GM19035 (cell line): ENCODE data around the gene BAMBI.

Source experiments
- ATAC-seq: cut with Tn5 transposase; IDR thresholded peaks from one replicate; pipeline ENCODE4 v1.9.1; 2021; ENCODE audit not compliant: unreplicated experiment

BAMBI gene

GRCh38 chr10:28674782-28675181, 2.5 kb upstream of the BAMBI start:
- ATAC-seq = no peak

GRCh38 chr10:28676326-28676967, 874 bp upstream of the BAMBI start:
- no peak for ATAC-seq

GRCh38 chr10:28677888-28678686, 766 bp downstream of the BAMBI start:
- ATAC-seq = peak; percentile 5

- ATAC-seq = no peak
These were observed 1.6 kb downstream of the BAMBI start for GRCh38 chr10:28678687-28679457.

GRCh38 chr10:28679581-28680357, 2.4 kb downstream of the BAMBI start:
- ATAC-seq = no peak

GRCh38 chr10:28680358-28680752, 3.0 kb downstream of the BAMBI start:
- no peak for ATAC-seq

- ATAC-seq = no peak
These were observed 4.0 kb downstream of the BAMBI start for GRCh38 chr10:28681291-28681763.

GRCh38 chr10:28681928-28682750, 4.8 kb downstream of the BAMBI start:
- no peak for ATAC-seq

GRCh38 chr10:28684157-28684985, 7.0 kb downstream of the BAMBI start:
- no peak for ATAC-seq

GRCh38 chr10:28684986-28685580, 7.8 kb downstream of the BAMBI start:
- no peak for ATAC-seq

- no peak for ATAC-seq
These were observed 8.4 kb downstream of the BAMBI start for GRCh38 chr10:28685717-28686116.

- no peak for ATAC-seq
These were observed 9.7 kb downstream of the BAMBI start for GRCh38 chr10:28686835-28687682.

- ATAC-seq = no peak
These were observed 10.3 kb downstream of the BAMBI start for GRCh38 chr10:28687683-28688001.

GRCh38 chr10:28690545-28690944, 13.2 kb downstream of the BAMBI start:
- no peak for ATAC-seq

- no peak for ATAC-seq
These were observed 13.9 kb downstream of the BAMBI start for GRCh38 chr10:28691187-28691694.

- ATAC-seq = no peak
These were observed 14.7 kb downstream of the BAMBI start for GRCh38 chr10:28692050-28692449.

GRCh38 chr10:28694530-28694929, 17.2 kb downstream of the BAMBI start:
- ATAC-seq = no peak

- ATAC-seq = no peak
These were observed 20.8 kb downstream of the BAMBI start for GRCh38 chr10:28698075-28698474.
